Measurements from ENCODE around the gene EML4.

Gene EML4

GRCh38 chr2:42223855-42224268 is 54.7 kb downstream of the EML4 start:
- DNase-seq (ENCODE audit: low read depth): peak; percentile 19

- no peak for DNase-seq (ENCODE audit: low read depth)
Measured at GRCh38 chr2:42224422-42225067, 55.4 kb downstream of the EML4 start.

- DNase-seq (ENCODE audit: low read depth): no peak
Measured at GRCh38 chr2:42225573-42225972, 56.4 kb downstream of the EML4 start.

- no peak for DNase-seq (ENCODE audit: low read depth)
Measured at GRCh38 chr2:42227491-42227890, 58.3 kb downstream of the EML4 start.

GRCh38 chr2:42228101-42228500 is 58.9 kb downstream of the EML4 start:
- no peak for DNase-seq (ENCODE audit: low read depth)

GRCh38 chr2:42229949-42230348 is 60.8 kb downstream of the EML4 start:
- DNase-seq (ENCODE audit: low read depth): no peak

- DNase-seq (ENCODE audit: low read depth): no peak
Measured at GRCh38 chr2:42230891-42231290, 61.7 kb downstream of the EML4 start.

- no peak for DNase-seq (ENCODE audit: low read depth)
Measured at GRCh38 chr2:42232024-42232423, 62.9 kb downstream of the EML4 start.

- no peak for DNase-seq (ENCODE audit: low read depth)
Measured at GRCh38 chr2:42233976-42234441, 64.9 kb downstream of the EML4 start.

GRCh38 chr2:42236911-42237310 is 67.8 kb downstream of the EML4 start:
- no peak for DNase-seq (ENCODE audit: low read depth)

- DNase-seq (ENCODE audit: low read depth): no peak
Measured at GRCh38 chr2:42238644-42239288, 69.6 kb downstream of the EML4 start.

- no peak for DNase-seq (ENCODE audit: low read depth)
Measured at GRCh38 chr2:42239289-42239661, 70.1 kb downstream of the EML4 start.

- no peak for DNase-seq (ENCODE audit: low read depth)
Measured at GRCh38 chr2:42239811-42240210, 70.7 kb downstream of the EML4 start.

- DNase-seq (ENCODE audit: low read depth): no peak
Measured at GRCh38 chr2:42241517-42241916, 72.4 kb downstream of the EML4 start.

- DNase-seq (ENCODE audit: low read depth): no peak
Measured at GRCh38 chr2:42243297-42243696, 74.1 kb downstream of the EML4 start.

- DNase-seq (ENCODE audit: low read depth): no peak
Measured at GRCh38 chr2:42244520-42244919, 75.4 kb downstream of the EML4 start.

GRCh38 chr2:42245396-42245795 is 76.2 kb downstream of the EML4 start:
- DNase-seq (ENCODE audit: low read depth): no peak

GRCh38 chr2:42246562-42246961 is 77.4 kb downstream of the EML4 start:
- no peak for DNase-seq (ENCODE audit: low read depth)

GRCh38 chr2:42248846-42249245 is 79.7 kb downstream of the EML4 start:
- DNase-seq (ENCODE audit: low read depth): no peak

GRCh38 chr2:42249284-42249683 is 80.1 kb downstream of the EML4 start:
- no peak for DNase-seq (ENCODE audit: low read depth)

GRCh38 chr2:42249887-42250286 is 80.7 kb downstream of the EML4 start:
- no peak for DNase-seq (ENCODE audit: low read depth)

- no peak for DNase-seq (ENCODE audit: low read depth)
Measured at GRCh38 chr2:42250925-42251324, 81.8 kb downstream of the EML4 start.

- DNase-seq (ENCODE audit: low read depth): no peak
Measured at GRCh38 chr2:42252464-42252863, 83.3 kb downstream of the EML4 start.
